Thyroid gland (tissue), 4 donors: Measurements from ENCODE around the gene GFRA4.

Experiments used
- CTCF ChIP-seq, 6 experiments: fragments of 200-600 bp in 3 of 6; fragments of 450-650 bp in 3 of 6; sonication (generic) in 3 of 6; IDR thresholded peaks; one replicate each; pipeline ENCODE4 v1.5.1; 2016 to 2019; ENCODE audit warnings: antibody characterized with exemption in 6 of 6, mild to moderate bottlenecking in 2 of 6, inconsistent platforms in 1 of 6, moderate library complexity in 1 of 6
- POLR2A ChIP-seq, 2 donors: fragments of 450-650 bp; IDR thresholded peaks; one replicate each; pipeline ENCODE4 v1.6.1; 2017; ENCODE audit warnings: antibody characterized with exemption in 2 of 2, mild to moderate bottlenecking in 2 of 2, moderate library complexity in 1 of 2

GRCh38 chr20:3647473-3647872, 15.7 kb downstream of the GFRA4 start:
- TF ChIP-seq CTCF (IDR thresholded peaks at IDR 0.05), result no peak
- no peak for TF ChIP-seq POLR2A (IDR thresholded peaks at IDR 0.05)
